ENCODE measurements around the gene PDSS1.
A peak's percentile ranks its signal among the peaks of the same experiment; 100 is the strongest.

PDSS1 gene

DNA sequence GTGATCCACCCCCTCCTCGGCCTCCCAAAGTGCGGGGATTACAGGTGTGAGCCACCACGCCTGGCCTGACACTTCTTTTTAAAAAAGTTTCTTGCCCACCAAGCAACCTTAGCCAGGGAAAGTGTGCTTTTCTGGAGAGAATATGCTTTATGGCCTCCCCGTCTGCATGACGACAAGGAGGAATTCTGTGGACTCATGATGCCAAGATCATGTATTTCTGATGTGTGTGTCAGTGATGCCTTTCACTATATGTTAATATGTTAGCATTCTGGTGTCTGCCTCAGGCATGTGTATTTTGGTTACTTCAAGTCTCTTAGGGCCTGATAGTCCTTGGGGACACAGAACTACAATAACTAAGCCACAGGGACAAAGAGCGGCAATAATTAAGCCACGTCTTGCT, 2.1 kb downstream of the PDSS1 start:
- DNase-seq: no peak

DNA sequence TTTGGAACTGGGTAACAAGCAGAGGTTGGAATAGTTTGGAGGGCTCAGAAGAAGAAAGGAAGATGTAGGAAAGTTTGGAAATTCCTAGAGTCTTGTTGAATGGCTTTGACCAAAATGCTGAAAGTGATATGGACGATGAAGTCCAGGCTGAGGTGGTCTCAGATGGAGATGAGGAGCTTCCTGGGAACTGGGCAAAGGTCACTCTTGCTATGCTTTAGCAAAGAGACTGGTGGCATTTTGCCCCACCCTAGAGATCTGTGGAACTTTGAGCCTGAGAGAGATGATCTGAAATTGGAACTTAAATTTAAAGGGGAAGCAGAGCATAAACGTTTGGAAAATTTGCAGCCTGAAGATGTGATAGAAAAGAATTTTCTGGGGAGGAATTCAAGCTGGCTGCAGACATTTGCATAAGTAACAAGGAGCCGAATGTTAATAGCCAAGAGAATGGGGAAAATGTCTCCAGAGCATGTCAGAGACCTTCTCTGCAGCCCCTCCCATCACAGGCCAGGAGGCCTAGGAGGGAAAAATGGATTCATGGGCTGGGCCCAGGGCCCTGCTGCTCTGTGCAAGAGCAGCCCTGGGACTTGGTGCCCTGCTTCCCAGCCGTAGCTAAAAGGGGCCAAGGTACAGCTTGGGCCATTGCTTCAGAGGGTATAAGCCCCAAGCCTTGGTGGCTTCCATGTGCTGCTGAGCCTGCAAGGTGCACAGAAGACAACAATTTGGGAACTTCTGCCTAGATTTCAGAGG, 3.6 kb downstream of the PDSS1 start:
- DNase-seq: no peak

DNA sequence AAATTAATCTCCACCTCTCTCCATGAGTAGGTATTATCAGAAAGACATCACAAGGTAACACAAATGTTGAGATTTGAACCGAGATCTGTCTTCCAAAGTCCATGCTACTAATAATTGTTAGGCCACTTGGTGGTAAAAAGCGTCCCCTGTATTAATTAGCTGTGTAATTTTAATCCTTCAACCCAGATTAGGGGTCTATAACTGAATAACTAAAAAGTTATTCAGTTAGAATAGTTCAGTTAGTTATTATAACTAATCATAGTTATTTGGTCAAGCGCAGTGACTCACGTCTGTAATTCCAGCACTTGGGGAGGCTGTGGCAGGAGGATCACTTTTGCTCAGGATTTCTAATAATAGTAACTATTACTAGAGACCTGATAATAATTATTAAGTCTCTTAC, 5.6 kb downstream of the PDSS1 start:
- no peak for DNase-seq

DNA sequence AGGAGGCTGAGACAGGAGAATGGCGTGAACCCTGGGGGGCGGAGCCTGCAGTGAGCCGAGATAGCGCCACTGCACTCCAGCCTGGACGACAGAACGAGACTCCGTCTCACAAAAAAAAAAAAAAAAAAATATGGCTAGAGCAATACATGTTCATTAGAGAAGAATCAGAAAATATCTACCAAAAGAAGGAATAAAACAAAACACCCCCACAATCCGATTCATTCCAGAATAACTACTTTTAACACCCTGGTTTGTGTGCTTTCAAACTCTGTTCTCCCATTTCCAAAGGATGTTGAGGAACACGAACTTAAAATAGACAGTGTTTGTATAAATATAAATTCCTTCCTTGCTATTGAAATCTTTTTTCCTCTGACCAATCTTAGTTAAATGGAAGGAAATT, 6.5 kb downstream of the PDSS1 start:
- no peak for DNase-seq

DNA sequence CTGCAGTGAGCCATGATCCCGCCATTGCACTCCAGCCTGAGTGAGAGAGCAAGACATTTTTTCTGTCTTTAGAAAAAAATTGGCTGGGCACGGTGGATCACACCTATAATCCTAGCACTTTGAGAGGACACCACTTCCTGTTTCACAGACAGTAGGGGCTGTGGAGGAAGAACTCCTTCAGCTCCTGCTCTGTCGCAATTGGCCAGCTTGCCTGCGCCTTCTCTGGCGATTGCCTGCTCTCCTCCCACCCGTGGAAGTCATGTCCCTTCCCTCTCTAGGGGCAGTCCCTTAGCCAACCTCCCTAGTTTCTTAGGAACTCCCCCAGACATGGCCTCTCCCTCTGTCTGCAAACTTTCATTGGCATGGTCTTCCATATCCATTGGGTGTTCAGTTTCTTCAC, 8.7 kb downstream of the PDSS1 start:
- DNase-seq: peak; percentile 93

DNA sequence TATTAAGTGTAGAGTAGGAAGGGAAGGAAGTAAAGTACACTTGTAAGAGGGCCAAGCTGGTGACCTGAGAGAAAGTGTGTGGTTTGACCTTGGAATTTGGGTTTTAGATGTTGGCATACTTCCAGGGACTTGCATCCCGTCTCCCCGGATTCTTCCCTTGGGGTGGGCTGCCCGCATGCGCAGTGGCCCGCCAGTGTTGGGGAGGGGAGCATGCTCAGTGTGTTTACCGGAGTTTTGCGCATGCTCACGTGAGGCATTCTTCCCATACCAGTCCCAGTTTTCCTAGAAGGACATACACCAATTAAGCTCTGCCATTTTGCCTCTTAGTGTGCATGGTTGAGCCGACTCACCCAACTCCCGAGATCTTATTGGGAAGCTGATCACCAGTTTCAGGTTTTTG, 9.4 kb downstream of the PDSS1 start:
- no peak for DNase-seq

DNA sequence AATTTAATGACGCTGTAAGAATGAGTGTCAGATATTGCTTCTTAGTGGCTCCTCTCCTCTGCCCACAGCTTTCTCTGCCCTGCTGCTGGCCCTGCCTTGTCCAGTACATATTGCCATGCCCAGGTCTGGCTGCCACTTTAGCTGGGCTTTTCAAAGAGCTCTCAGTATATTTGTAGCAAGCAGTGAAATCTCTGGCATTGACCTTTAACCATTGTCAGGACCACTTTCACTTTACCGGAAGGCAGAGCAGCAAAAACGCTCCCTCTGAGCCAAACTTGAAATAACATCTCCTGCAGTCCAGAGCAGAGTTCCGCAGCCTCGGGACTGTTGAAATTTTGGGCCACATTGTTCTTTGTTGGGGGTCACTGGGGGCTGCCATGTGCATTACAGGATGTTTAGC, 13.8 kb downstream of the PDSS1 start:
- no peak for DNase-seq

DNA sequence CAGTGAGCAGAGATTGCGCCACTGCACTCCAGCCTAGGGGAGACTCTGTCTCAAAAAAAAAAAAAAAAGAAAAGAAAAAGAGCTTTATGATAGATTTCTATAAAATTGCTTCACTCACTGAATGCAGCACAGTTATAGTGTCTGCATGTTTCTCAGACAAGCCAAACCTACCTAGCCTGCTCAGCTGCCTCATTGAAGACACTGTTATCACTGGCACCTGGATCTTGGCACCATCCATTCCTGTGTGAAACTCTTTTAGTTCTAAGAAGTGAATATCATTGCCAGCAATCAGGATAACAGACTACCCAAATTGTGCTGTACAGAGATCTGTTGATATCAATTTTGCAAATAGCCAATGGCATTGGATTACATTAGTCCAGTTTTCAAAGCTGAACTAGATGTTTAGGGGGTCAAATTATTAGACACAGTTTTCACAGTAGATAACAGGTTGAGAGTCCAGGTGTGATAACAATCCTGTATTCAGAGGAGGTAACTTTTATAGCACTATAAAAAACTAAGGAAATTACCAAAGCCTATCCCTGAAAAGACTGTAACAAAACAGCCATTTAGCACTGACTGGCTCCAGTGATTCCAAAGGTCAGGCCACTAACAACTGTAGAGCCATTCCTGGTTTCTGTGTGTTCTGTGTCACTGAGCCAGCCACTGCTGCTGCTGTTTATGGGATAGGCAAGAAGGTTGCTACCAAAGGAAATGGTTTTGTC, 17.1 kb downstream of the PDSS1 start:
- no peak for DNase-seq

DNA sequence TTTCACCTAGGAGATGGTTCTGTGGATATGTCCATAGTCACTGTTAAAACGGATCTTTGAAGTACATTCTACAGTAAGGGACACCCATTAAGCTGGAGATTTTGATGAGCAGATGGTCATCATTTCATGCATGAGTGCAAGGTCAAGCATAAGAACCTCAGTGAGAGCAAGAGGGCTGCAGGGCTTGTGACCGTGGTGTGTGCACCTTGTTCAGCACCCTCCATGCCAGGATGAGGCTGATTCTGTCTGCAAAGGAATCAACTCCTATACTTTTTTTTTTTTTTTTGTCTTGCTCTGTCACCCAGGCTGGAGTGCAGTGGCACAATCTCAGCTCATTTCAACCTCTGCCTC, 17.6 kb downstream of the PDSS1 start:
- DNase-seq: no peak

DNA sequence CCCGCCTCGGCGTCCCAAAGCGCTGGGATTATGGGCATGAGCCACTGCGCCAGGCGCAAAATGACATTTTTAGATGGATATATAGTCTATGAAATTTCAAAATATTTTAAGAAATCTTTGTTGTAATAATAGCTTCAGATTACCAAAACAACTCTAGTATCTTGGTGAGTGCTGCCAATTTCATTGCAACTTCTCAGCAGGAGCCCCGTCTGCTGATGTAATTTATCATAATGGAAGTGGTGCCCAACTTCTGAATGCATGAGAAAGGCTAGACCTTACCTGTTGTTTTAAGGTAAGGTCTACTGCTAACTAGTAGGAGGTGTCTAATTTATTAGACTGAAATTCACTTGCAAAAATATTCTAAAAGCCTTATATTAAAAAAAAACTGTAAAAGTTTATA, 20.0 kb downstream of the PDSS1 start:
- no peak for DNase-seq

DNA sequence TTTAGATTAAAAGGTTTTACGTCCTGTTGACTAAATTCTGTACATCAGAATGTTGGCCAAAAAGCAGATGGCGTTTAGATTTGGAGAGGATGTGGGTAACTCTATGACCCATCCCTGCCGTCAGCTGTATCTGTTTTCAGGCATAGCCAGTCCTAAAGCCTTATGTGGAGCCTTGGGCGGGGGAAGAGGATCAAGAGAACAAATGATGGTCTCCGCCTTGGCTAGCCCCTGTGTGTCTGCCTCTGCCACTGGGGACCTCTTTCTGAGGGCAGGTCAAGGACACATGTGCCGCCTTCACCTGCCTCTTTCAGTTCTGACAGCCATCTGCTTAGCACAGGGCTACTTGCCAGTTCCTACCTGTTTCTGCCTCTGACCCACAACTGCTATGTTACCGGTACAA, 24.1 kb downstream of the PDSS1 start:
- DNase-seq: no peak

DNA sequence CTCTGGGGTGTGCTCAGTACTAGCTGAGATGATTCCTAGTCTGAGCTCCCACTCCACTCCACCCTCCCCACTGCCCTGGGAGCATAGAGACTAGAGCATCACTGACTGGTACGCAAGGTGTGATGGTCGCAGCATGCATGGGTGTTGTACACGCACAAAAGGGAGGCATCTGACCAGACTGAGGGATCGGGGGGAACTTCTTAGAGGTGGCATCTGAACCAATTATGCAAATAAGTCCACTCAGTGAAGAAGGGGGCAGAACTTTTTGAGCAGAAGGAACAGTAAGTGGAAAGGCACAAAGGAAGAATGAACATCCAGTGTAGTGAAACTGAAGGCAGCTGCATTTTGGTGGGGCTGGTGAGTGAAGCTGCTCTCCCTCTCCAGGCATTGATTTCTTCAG, 25.5 kb downstream of the PDSS1 start:
- no peak for DNase-seq

DNA sequence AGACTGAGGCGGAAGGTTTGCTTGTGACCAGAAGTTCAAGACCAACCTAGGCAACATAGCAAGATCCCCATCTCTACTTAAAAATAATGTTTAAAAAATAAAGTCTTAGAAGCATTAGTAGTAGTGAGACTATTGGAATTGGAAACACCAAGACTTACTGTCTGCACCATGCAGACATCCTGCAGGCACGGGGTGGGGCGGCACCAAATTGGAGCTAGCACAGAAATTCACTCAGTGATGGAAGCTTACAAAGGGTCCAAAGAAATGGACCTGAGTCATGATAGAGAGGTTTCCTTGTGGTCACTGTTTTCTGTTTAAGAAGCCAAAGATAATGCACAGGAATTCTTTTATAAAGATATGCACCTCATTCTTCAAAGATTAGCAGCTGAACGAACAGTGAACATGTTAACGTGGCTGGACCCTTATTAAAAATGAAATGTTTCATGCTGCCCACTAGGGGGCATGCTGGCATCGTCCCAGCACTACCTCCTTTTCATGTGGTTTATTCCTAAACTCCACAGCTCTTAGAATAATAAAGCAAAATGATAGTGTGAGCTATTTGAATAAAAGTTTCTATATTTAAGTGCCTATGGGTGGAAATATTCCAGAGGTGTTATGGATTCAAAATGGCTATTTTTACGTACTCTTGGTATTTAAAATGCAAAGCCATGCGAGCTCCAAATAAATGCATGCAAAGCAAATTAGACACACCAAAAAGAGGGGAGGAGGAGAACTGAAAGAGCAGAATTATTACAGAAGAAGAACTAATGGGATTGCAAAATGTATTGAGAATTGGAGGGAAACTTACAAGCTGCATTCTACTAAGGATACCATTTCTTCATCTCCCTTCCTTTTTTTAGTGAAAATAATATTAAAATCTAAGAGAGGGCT, 28.6 kb downstream of the PDSS1 start:
- peak; percentile 44 for DNase-seq

DNA sequence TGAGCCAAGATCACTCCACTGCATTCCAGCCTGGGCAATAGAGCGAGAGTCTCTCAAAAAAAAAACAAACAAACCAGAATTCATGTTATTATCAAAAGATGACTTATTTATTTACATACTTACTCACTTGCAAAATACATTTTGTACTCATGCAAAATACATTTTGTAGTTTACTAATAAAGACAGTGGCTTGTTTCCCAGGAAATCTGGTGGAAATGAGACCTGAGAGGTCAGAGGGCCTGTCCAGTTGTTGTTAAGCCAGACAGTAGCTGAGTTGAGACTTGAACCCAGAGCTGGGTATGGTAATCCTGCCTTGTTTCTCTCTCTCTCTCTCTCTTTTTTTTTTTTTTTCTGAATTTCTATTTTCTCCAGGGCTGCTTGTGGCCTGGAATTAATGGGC, 29.5 kb downstream of the PDSS1 start:
- DNase-seq: no peak

DNA sequence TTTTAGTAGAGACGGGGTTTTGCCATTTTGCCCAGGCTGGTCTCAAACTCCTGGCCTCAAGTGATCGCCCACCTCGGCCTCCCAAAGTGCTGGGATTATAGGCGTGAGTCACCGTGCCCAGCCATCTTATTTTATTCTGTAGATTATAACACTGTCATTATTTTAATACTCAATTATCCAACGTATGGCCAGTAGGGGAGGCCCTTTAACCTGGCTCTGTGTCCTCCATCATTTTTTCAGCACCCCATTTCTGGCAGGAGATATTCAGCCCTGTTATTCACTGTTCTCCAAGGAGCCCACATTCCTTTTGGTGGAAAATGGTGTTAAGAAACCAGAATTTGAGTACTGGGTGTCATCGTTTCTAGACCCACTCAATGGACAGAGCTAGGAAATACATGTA, 31.5 kb downstream of the PDSS1 start:
- no peak for DNase-seq

DNA sequence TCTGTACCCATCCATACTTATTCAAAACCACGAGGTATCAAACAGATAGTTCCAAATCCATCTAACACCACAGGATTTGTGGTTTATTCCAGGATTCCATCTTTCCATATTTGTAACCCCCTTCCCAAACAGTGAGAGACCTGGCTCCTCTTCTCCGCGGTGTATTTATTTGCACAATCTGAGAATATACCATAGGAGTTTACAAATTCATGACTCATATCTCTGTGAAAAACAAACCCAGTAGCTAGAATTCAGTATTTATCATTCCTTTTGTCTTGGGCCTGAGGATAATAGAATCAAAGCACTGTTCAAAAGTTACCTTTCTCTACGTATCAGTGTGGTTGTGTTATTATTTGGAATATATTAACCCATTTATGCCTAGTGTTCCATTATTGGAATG, 31.9 kb downstream of the PDSS1 start:
- no peak for DNase-seq

DNA sequence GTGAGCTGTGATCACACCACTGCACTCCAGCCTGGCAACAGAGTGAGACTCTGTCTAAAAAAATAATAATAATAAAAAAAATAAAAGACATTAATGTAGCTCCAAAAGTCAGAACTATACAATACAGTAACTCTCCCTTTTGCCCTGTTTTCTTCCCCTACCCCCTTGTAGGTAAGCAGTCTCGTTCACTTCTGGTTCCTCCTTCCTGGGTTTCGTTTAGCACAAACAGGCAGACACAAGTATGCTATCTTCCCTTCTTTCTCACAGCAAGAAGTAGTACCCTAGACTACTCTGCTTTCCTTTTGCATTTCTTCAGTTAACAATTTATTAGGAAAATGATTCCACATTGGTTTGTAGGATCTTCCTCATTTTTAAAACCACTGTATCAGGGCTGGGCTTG, 33.1 kb downstream of the PDSS1 start:
- no peak for DNase-seq

DNA sequence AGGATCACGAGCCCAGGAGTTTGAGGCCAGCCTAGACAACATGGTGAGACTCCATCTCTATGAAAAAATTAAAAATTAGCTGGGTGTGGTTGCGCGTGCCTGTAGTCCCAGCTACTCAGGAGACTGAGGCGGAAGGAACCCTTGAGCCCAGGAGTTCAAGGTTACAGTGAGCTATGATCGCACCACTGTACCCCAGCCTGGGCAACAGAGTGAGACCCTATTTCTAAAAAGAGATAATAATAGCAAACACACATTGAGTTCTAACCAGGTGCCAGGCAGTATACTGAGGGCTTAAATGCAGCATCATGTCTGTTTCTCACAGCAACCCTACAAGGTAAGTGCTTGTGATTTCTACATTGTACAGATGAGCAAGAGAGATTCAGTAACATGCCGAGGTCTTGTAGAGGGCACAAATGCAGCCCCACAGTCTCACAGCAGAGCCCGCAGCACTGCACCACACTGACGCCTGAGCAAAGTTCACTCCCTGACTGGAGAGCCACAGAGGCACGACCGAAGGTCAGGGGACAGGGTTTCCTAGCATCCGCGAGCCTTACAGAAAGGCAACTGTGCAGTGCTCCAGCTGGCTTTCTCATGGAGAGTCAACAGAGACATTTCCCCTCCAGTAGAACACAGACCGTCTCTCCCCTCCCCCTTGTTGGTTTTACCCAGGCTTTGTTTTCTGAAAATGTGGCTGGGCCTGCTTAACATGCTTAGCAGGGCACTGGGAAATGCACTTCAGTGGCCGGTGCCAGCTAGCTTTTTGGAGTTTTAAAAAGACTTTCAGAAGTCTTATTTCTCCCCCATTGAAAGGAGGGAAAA, 36.5 kb downstream of the PDSS1 start:
- no peak for DNase-seq

DNA sequence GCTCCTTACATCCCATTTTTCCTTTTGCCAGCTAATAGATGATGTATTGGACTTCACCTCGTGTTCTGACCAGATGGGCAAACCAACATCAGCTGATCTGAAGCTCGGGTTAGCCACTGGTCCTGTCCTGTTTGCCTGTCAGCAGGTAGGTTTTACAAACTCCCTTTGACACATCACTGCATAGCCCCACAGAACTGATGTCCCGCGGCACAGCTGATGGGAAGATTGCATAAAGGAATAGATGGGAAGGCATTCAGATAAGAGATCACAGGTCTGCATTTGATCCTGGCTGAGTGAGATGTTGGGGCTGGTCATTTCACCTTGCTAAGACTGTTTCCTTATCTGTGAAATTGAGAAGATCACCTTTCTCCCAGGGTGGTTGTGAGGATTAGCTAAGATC, 37.9 kb downstream of the PDSS1 start:
- DNase-seq: no peak

DNA sequence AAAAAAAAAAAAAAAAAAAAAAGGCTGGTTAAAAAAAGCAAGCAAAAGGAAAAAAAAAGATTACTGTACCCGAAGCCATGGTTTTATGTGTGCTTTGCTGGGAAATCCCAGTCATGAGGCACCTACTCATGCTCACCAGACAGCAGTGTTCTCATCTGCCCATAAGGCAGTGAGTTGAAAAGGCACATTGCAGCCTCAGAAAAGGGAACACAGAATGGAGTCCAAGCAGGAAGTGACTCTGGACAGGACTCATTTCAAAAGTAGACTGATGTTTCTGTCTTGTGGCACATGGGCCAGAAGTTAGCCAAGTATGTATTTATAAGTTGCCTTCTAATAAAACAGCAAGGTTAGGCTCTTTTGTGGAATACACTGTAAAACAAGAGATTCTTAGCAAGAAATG, 40.2 kb downstream of the PDSS1 start:
- peak; percentile 83 for DNase-seq

DNA sequence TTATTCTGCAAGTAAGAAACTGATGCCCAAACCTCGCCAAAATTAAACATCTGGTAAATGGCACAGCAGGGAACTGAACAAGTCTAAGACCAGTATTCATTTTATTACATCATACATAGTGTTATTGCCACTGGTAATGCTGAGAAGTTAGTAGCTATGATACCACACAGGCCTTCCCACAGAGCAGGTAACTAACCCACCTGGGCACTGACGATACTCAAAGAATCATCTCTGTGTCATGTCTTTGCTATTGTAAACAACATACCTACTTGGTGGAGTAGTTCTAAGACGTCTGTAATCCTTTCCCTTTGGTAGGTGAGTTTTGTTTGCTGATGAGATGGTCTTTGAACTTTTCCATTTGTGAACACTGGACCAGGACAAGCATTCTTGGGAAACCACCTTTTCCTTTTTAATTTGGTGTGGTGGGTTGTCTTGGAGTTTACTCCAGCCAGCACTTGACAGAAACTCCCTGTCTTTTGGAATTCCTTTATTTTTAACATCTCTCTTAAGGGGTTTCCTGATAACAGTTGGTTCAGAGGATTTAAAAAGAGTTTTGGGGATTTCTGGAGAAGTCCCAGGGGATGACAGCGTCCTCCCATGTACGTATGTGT, 40.9 kb downstream of the PDSS1 start:
- DNase-seq: no peak

DNA sequence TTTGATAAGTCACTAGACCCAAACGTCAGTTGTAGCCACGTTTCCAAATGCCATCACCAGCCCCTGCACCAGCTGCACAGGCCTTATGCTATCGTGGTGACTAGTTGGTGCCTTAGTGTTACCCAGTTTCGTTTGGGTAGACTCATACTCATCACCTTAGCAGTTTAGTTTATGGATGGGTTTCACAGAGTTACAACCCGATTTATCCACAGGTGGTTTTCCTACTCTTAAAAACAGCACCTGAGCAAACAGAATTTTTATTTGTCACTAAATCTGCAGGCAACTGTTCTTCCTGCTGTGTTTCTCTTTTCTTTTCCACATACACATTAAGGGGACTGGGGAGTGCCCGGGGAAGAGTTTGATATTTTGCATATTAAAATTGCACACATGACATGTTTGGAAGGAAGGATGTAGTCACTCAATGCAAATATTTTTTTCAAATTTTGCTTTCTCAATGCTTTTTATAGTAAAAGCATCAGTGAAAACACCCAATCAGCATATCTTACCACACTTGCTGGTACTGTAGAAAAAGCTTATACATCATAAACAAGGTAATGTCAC, 41.6 kb downstream of the PDSS1 start:
- DNase-seq: no peak
